GM04503 (cell line): ENCODE results near the gene FES.
"Not testable (repeated sequence)": the region's sequence is repeated elsewhere in the genome, so short reads cannot be mapped to it uniquely, and the experiment has no call there.

Experiments used
- DNase-seq: peaks from one replicate; pipeline ENCODE4 v3.0.0-alpha.2; 2012; ENCODE audit warnings: low read depth

Gene FES

GRCh38 chr15:90909976-90910375 is 25.7 kb downstream of the FES start:
- no peak for DNase-seq

GRCh38 chr15:90910441-90911301 is 26.4 kb downstream of the FES start:
- DNase-seq = no peak

- no peak for DNase-seq
These were observed 27.0 kb downstream of the FES start for GRCh38 chr15:90911302-90911623.

GRCh38 chr15:90911906-90912769 is 27.8 kb downstream of the FES start:
- no peak for DNase-seq

- no peak for DNase-seq
These were observed 28.4 kb downstream of the FES start for GRCh38 chr15:90912770-90913075.

GRCh38 chr15:90913398-90913944 is 29.2 kb downstream of the FES start:
- no peak for DNase-seq

- DNase-seq = no peak
These were observed 30.2 kb downstream of the FES start for GRCh38 chr15:90914305-90915080.

- DNase-seq = no peak
These were observed 31.0 kb downstream of the FES start for GRCh38 chr15:90915216-90915807.

- no peak for DNase-seq
These were observed 31.6 kb downstream of the FES start for GRCh38 chr15:90915808-90916440.

GRCh38 chr15:90916461-90916860 is 32.2 kb downstream of the FES start:
- no peak for DNase-seq

- DNase-seq = no peak
These were observed 33.3 kb downstream of the FES start for GRCh38 chr15:90917569-90917968.

GRCh38 chr15:90918034-90918788 is 33.9 kb downstream of the FES start:
- DNase-seq = no peak

GRCh38 chr15:90918835-90919234 is 34.5 kb downstream of the FES start:
- DNase-seq = no peak

GRCh38 chr15:90921887-90922286 is 37.6 kb downstream of the FES start:
- DNase-seq = no peak

GRCh38 chr15:90922712-90923322 is 38.5 kb downstream of the FES start:
- not testable (repeated sequence) for DNase-seq

GRCh38 chr15:90924375-90924774 is 40.1 kb downstream of the FES start:
- DNase-seq = no peak

GRCh38 chr15:90926766-90927165 is 42.5 kb downstream of the FES start:
- not testable (repeated sequence) for DNase-seq

GRCh38 chr15:90928106-90928505 is 43.8 kb downstream of the FES start:
- not testable (repeated sequence) for DNase-seq

- DNase-seq = no peak
These were observed 45.1 kb downstream of the FES start for GRCh38 chr15:90929246-90930019.
